Natural killer cell (primary cell): Measurements from ENCODE around the gene ARHGAP40. TPM values are rescaled to one million over a fixed set of nuclear protein-coding genes. Genes with fewer than 3 reads are reported as not detected.

ENCODE experiments used
- ATAC-seq, 3 donors: fragments of 150-1000 bp in 2 of 3; fragments of 200-7000 bp in 1 of 3; cut with Tn5 transposase; 1 replicate in 1 of 3; 2 replicates in 2 of 3; pipeline ENCODE4 v1.10.0; 2021; ENCODE audit warnings: mild to moderate bottlenecking in 2 of 3, moderate library complexity in 2 of 3
- DNase-seq, 2 donors: peaks; one replicate each; pipeline versions ENCODE4 v3.0.0 to v3.0.0-alpha.2; 2013 to 2021; ENCODE audit warnings: mixed read lengths in 1 of 2
- H3K27ac ChIP-seq: one replicate; pipeline ENCODE4 v1.5.1; 2013; ENCODE audit warnings: mild to moderate bottlenecking, low read length
- H3K27me3 ChIP-seq: one replicate; pipeline ENCODE4 v1.6.1; 2013; ENCODE audit warnings: low read length; ENCODE audit not compliant: control insufficient read depth, insufficient read depth
- H3K36me3 ChIP-seq: one replicate; pipeline ENCODE4 v1.6.1; 2013; ENCODE audit warnings: low read length; ENCODE audit not compliant: control insufficient read depth, insufficient read depth
- H3K4me1 ChIP-seq: one replicate; pipeline ENCODE4 v1.6.1; 2013; ENCODE audit warnings: low read length; ENCODE audit not compliant: control insufficient read depth, insufficient read depth
- H3K4me3 ChIP-seq: one replicate; pipeline ENCODE4 v1.5.1; 2013; ENCODE audit warnings: low read length
- H3K9me3 ChIP-seq: one replicate; pipeline ENCODE4 v1.6.1; 2013; ENCODE audit warnings: low read length; ENCODE audit not compliant: control insufficient read depth, insufficient read depth
- H3K27ac Mint-ChIP-seq, 2 donors: one replicate each; pipeline ENCODE4 v1.8.0; 2022; ENCODE audit warnings: mild to moderate bottlenecking in 2 of 2, mixed read lengths in 2 of 2, moderate library complexity in 1 of 2
- H3K27me3 Mint-ChIP-seq, 2 donors: one replicate each; pipeline ENCODE4 v1.8.0; 2022; ENCODE audit warnings: low read depth in 2 of 2, mixed read lengths in 2 of 2
- H3K36me3 Mint-ChIP-seq: one replicate; pipeline ENCODE4 v1.8.0; 2022; ENCODE audit warnings: mixed read lengths
- H3K4me1 Mint-ChIP-seq, 2 donors: one replicate each; pipeline ENCODE4 v1.8.0; 2022; ENCODE audit warnings: mixed read lengths in 2 of 2
- H3K4me3 Mint-ChIP-seq: one replicate; pipeline ENCODE4 v1.8.0; 2022; ENCODE audit warnings: mild to moderate bottlenecking, moderate library complexity, mixed read lengths
- H3K9me3 Mint-ChIP-seq, 2 donors: one replicate each; pipeline ENCODE4 v1.8.0; 2022; ENCODE audit warnings: mixed read lengths in 2 of 2
- WGBS: methylation state at CpG from one replicate; pipeline ENCODE4 v1.1.7; 2013; ENCODE audit warnings: missing lambda C conversion rate; ENCODE audit not compliant: insufficient coverage; 5-methylcytosine and 5-hydroxymethylcytosine counted together
- intact Hi-C: fragments of 100-400 bp; cut with micrococcal nuclease; formaldehyde crosslinking; loops from one replicate; pipeline ENCODE4 v1.14.2; 2022
- total RNA-seq, 4 donors: library from RNA; stranded (reverse); fragments of 120-200 nt in 1 of 4; gene quantifications; one replicate each; pipeline versions ENCODE4 v1.2.3 to v1.2.4, GENCODE V29; 2013 to 2022
- TF ChIP-seq, protein P1 (sequence below): fragments of 200-600 bp; IDR thresholded peaks from one replicate; pipeline ENCODE4 v1.8.0; 2022; ENCODE audit warnings: antibody characterized with exemption

The ARHGAP40 gene
- total RNA-seq, 3 donors from 2014 or later (not counting 1 experiment from before 2014, with no cell fraction given): not detected

GRCh38 chr20:38617011-38617829 lies 15.6 kb downstream of the ARHGAP40 start:
- intact Hi-C loops: no loop called here
- 79% methylated on average over 16 of the region's 16 CpGs for WGBS
- no peak for ATAC-seq

DNA sequence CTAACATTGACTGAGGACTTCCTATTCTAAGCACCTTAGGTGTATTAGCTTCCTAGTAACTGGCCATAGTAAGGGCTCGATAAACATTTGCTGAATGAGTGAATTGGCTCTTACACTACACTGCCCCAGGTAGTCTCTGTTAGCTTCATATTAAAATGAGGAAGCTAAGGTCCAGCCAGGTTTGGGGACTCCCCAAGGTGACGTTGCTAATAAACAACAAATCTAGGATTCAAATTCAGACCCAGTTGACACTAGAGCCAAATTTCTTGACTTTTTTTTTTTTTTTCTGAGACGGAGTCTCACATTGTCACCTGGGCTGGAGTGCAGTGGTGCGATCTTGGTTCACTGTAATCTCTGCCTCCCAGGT lies 16.2 kb downstream of the ARHGAP40 start:
- ATAC-seq (no peak), DNase-seq (no peak)
- WGBS: 69% methylated on average over 4 of the region's 4 CpGs
- no peaks in the 10 kb centered on the region for H3K4me1 ChIP-seq
- intact Hi-C loops: no loop called here
- H3K27ac Mint-ChIP-seq: no peak overlapping the region
- no peaks in the 10 kb centered on the region for H3K4me1 Mint-ChIP-seq
- H3K9me3 ChIP-seq: no peaks in the 10 kb centered on the region
- TF ChIP-seq, protein P1, sequence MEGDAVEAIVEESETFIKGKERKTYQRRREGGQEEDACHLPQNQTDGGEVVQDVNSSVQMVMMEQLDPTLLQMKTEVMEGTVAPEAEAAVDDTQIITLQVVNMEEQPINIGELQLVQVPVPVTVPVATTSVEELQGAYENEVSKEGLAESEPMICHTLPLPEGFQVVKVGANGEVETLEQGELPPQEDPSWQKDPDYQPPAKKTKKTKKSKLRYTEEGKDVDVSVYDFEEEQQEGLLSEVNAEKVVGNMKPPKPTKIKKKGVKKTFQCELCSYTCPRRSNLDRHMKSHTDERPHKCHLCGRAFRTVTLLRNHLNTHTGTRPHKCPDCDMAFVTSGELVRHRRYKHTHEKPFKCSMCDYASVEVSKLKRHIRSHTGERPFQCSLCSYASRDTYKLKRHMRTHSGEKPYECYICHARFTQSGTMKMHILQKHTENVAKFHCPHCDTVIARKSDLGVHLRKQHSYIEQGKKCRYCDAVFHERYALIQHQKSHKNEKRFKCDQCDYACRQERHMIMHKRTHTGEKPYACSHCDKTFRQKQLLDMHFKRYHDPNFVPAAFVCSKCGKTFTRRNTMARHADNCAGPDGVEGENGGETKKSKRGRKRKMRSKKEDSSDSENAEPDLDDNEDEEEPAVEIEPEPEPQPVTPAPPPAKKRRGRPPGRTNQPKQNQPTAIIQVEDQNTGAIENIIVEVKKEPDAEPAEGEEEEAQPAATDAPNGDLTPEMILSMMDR: no peak
- H3K4me3 ChIP-seq: no peak overlapping the region
- H3K4me3 Mint-ChIP-seq: no peak overlapping the region
- H3K27me3 Mint-ChIP-seq: peaks cover 13 to 23% of the 10 kb centered on the region in 2 donors
- H3K27me3 ChIP-seq: no peaks in the 10 kb centered on the region
- no peaks in the 10 kb centered on the region for H3K9me3 Mint-ChIP-seq
- H3K36me3 ChIP-seq: no peaks in the 10 kb centered on the region
- H3K27ac ChIP-seq: no peak overlapping the region
- H3K36me3 Mint-ChIP-seq: no peaks in the 10 kb centered on the region

More at GRCh38 chr20:38617011-38617829, 15.6 kb downstream of the ARHGAP40 start:
- Mint-ChIP-seq H3K4me3 (no peak overlapping the region), H3K36me3 (no peaks in the 10 kb centered on the region), H3K9me3 (no peaks in the 10 kb centered on the region), H3K27ac (no peak overlapping the region), H3K27me3 (peaks cover 13 to 23% of the 10 kb centered on the region in 2 donors), H3K4me1 (no peaks in the 10 kb centered on the region)
- no peak for DNase-seq
- H3K27ac ChIP-seq: no peak overlapping the region
- no peaks in the 10 kb centered on the region for H3K27me3 ChIP-seq
- no peaks in the 10 kb centered on the region for H3K9me3 ChIP-seq
- no peak overlapping the region for H3K4me3 ChIP-seq
- no peaks in the 10 kb centered on the region for H3K36me3 ChIP-seq
- H3K4me1 ChIP-seq: no peaks in the 10 kb centered on the region
- TF ChIP-seq, protein P1: no peak

GRCh38 chr20:38620441-38620840 lies 18.8 kb downstream of the ARHGAP40 start:
- TF ChIP-seq, protein P1: no peak
- WGBS: 68% methylated on average over 9 of the region's 9 CpGs
- Mint-ChIP-seq H3K36me3 (no peaks in the 10 kb centered on the region), H3K27ac (no peak overlapping the region), H3K4me3 (no peak overlapping the region), H3K27me3 (peaks cover 17 to 31% of the 10 kb centered on the region in 2 donors), H3K9me3 (no peaks in the 10 kb centered on the region), H3K4me1 (no peaks in the 10 kb centered on the region)
- peaks cover 3% of the 10 kb centered on the region for H3K9me3 ChIP-seq
- no peak overlapping the region for H3K4me3 ChIP-seq
- intact Hi-C loops: no loop called here
- DNase-seq (no peak), ATAC-seq (no peak)
- H3K27me3 ChIP-seq: no peaks in the 10 kb centered on the region
- H3K4me1 ChIP-seq: no peaks in the 10 kb centered on the region
- no peak overlapping the region for H3K27ac ChIP-seq
- H3K36me3 ChIP-seq: no peaks in the 10 kb centered on the region

- Mint-ChIP-seq H3K27ac (no peak overlapping the region), H3K36me3 (no peaks in the 10 kb centered on the region), H3K27me3 (peaks cover 14 to 23% of the 10 kb centered on the region in 2 donors), H3K9me3 (no peaks in the 10 kb centered on the region), H3K4me1 (no peaks in the 10 kb centered on the region), H3K4me3 (no peak overlapping the region)
- TF ChIP-seq, protein P1: no peak
- Histone ChIP-seq H3K36me3 (no peaks in the 10 kb centered on the region), H3K27me3 (no peaks in the 10 kb centered on the region), H3K4me3 (no peak overlapping the region), H3K4me1 (no peaks in the 10 kb centered on the region), H3K9me3 (peaks cover 3% of the 10 kb centered on the region), H3K27ac (no peak overlapping the region)
- intact Hi-C loops: no loop called here
- DNase-seq (no peak), ATAC-seq (no peak)
- 76% methylated on average over 4 of the region's 4 CpGs for WGBS
Observed at GRCh38 chr20:38623061-38623460, 21.5 kb downstream of the ARHGAP40 start.
